Superior temporal gyrus (tissue), 1 donor: ENCODE data around the gene OSGIN1.

Source experiments
- DNase-seq: peaks from one replicate; pipeline ENCODE4 v3.0.0-alpha.2; 2016; ENCODE audit errors: extremely low spot score

OSGIN1 gene

DNA sequence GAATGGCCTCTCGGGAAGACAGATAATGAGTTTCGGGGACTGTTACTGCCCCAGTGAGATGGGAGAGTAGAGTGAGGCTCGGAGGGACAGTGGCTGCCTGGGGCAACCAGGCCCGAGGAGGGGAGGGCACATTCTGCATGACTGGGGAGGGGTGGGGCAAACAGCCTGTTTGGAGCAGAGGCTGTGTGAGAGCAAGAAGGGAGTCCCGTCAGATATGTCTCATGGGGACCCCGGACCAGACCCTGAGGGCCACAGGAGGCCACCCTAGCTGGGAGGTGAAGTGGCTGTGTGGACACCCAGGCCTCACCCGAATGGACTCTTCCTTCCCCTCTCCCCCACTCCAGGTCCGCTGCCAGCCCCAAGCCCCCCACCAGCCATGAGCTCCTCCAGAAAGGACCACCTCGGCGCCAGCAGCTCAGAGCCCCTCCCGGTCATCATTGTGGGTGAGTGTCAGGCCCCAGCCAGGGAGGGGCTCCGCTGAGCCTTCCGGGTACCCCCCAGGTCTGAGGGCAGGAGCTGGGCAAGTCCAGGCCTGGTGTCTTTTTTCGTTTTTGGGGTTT lies 4.3 kb downstream of the OSGIN1 start:
- no peak for DNase-seq

DNA sequence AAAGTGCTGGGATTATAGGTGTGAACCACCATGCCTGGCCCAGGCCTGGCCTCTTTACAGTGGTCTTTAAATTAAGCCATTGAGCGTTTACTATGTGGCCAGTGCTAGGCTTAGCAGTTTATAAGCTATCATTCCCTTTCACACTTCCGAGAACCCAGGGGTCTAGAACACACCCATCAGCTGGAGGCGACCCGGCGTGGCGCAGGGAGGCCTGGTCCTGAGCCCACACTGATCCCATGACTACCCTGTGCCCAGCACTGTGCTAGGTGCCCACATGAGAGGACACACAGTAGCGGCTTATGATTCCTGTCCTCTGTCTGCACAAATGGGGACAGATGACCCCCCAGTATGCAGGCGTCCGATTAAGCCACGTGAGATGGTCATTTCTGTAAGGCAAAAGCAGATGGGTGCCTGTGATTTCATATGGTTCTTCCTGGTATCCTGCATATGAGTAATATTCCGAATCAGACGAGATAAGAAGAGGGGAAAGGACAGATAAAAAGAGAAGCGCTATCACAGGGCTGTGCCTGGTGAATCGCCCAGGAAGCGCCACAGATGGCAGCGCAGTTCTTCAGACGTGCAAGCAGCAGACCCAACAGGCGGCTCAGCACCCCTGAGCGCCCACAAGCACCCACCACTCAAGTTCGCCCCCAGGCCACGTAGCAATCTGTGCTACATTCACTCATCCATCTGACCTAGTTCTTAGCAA lies 5.3 kb downstream of the OSGIN1 start:
- no peak for DNase-seq

GRCh38 chr16:83958846-83959565 lies 6.0 kb downstream of the OSGIN1 start:
- DNase-seq, result no peak

GRCh38 chr16:83959656-83960434 lies 6.8 kb downstream of the OSGIN1 start:
- DNase-seq, result no peak

DNA sequence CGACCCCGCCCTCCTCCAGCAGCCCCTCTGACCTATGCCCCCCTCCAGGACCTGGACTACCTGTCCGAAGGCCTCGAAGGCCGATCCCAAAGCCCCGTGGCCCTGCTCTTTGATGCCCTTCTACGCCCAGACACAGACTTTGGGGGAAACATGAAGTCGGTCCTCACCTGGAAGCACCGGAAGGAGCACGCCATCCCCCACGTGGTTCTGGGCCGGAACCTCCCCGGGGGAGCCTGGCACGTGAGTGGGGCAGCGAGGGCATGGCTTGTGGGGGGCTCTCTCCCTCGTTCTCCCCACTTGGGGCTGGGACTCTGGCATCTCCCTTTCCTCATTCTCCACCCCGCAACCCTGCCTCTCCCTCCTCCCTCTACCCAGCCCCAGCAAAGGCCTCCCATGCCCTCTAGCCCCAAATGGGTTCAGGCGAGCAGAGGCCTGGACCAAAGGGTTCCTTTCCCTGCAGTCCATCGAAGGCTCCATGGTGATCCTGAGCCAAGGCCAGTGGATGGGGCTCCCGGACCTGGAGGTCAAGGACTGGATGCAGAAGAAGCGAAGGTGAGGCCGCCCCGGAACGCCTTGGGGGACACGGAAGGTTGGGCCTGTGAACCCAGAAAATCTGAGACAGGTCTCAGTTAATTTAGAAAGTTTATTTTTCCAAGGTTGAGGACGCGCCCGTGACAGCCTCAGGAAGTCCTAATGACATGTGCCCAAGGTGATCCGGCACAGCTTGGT lies 7.6 kb downstream of the OSGIN1 start:
- no peak for DNase-seq

DNA sequence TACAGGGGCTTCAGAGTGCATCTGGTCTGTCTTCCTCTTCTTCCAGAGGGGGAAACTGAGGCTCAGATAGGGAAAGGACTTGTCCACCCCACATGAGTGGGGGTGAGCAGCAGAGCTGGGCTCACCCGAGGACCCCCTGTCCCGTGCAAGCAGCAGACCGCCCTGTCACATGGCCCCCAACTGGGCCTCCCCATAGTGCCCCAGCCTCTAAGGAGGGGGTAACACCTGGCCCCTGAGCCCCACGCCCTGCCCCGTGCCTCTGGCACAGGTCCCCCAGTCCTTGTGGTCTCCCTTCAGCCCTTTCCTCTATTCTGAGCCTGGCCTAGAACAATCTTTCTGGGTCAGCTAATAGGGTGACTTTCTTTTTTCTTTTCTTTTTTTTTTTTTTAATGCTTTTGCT lies 8.6 kb downstream of the OSGIN1 start:
- no peak for DNase-seq

DNA sequence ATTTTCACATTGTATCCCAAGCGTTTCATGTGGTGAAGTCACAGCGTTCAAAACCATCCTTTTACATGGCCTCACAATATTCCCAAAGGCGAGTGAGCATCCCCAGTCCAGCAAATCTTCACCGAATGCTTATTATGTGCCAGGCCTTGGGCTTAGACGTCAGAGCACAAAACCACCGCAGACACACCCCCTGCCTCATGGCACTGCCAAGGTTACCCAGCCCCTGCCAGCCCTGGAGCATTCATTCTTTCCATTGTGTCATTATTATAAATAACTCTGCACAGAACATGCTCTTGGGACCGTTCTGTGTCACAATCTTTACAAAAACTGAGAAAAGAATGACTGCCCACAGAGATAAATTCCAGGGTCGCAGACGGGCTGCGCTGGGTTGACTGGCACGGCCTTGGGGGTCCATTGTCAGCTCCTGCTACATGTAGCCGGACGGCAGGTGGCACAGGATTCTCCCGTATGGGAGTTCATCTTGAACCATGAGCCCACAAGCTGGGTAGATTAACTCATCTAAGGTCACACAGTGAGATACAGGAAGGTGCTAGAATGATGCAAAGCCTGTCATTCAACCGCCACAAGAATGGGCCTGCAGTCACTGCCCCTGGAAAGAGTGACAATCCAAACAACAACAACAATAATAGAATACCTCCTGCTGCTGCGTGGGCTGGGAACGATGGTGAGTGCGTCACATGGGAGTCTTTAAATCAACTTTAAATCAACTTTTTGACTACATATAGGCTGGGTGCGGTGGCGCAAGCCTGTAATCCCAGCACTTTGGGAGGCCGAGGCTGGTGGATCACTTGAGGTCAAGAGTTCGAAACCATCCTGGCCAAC lies 10.5 kb downstream of the OSGIN1 start:
- DNase-seq, result no peak

GRCh38 chr16:83964684-83965443 lies 11.8 kb downstream of the OSGIN1 start:
- no peak for DNase-seq

DNA sequence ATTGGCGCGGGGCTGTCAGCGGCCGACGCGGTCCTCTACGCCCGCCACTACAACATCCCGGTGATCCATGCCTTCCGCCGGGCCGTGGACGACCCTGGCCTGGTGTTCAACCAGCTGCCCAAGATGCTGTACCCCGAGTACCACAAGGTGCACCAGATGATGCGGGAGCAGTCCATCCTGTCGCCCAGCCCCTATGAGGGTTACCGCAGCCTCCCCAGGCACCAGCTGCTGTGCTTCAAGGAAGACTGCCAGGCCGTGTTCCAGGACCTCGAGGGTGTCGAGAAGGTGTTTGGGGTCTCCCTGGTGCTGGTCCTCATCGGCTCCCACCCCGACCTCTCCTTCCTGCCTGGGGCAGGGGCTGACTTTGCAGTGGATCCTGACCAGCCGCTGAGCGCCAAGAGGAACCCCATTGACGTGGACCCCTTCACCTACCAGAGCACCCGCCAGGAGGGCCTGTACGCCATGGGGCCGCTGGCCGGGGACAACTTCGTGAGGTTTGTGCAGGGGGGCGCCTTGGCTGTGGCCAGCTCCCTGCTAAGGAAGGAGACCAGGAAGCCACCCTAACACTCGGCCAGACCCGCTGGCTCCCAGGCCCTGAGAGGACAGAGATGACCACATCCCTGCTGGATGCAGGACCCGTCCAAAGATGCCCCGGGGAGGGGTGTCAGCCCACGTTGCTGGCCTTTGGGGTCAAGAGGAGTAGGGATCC lies 12.6 kb downstream of the OSGIN1 start:
- DNase-seq, result no peak

- no peak for DNase-seq
Measured at GRCh38 chr16:83966153-83966696, 13.2 kb downstream of the OSGIN1 start.

DNA sequence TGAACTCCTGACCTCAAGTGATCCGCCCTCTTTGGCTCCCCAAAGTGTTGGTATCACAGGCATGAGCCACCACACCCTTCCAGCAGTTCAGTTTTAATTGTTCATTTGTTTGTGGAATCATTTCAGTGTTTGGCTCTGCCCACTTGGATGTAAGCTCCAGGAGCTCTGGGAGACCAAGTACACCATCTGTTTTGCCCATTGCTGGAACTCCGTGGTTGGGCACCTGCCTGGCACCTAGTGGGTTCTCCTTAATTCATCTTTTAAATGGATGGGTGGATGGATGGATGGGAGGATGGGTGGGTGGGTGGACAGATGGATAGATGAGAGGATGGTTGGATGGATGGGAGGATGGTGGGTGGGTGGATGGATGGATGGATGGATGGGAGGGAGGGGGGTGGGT lies 14.1 kb downstream of the OSGIN1 start:
- no peak for DNase-seq

GRCh38 chr16:83967838-83968305 lies 14.8 kb downstream of the OSGIN1 start, which contains the start of gene NECAB2:
Gene NECAB2 (plus strand): TSS chr16:83968244. CDS start chr16:83968649, 405 bp downstream.
- DNase-seq, result no peak

DNA sequence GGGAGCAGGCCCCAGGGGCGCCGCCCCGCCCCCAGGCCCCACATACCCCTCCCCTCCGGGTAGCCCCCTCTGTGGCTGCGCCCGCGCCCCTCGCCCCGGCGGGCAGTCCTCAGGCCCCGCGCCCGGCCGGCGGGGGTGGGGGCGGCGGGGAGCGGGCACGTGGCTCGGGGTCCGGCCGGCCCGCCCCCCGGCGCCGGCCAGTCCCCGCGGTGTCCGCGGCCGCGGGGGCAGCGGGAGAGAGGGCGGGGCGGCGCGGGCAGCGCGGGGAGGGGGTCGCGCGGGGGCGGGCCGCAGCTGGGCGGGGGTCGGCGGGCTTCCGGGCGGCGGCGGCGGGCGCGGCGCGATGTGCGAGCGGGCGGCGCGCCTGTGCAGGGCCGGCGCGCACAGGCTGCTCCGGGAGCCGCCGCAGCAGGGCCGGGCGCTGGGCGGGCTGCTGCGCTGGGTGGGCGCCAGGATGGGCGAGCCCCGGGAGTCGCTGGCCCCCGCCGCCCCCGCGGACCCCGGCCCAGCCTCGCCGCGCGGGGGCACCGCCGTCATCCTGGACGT lies 15.3 kb downstream of the OSGIN1 start:
- no peak for DNase-seq

- no peak for DNase-seq
Measured at GRCh38 chr16:83968891-83969649, 16.0 kb downstream of the OSGIN1 start.

DNA sequence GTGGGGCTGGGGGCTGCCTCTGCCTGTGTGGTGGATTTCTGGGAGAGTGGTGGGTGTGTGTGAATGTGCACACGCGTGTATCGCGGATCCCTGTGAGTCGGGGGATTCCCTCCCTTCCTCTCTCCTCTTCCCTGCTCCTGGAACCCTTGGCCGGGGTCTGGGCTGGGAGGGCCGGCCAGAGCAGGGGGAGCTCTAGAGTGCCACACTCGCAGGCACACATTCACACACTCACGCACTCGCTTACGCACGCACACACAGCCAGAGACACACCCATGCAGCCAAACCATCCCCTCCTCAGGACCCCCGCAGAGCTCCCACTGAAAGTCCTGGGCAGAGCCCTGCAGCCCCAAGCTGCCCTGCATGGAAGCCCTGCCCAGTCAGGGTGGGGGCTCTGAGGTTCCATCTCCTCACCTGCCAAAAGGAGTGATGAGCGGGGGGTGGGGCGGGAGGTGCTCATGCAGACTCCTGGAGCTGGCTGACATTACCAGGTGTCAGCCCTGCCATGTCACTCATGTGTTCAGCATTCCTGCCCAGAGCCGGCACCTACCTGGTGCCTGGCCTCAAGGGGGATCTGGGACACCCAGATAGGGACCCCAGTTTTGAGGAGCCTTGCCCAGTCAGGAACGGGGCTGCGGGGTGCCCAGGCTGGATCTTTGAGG lies 16.9 kb downstream of the OSGIN1 start:
- no peak for DNase-seq

DNA sequence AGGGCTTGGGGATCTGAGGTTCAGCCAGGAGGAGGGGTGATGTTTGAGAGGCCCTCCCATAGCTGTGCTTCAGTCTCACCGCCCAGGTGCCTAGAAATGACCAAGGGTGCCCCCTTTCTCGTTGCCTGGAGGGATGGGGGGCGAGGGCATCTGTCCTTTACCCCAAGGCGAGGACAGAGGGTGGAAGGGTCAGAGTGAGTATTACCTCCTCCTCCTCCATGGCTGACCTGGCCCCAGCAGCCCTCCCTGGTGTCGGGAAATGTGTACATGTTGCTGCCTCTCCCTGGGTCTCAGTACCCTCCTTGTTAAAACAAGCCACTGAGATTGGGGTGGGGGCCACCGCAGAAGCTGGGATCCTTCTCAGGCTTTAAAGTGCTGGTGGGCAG lies 17.4 kb downstream of the OSGIN1 start:
- DNase-seq, result no peak
